GM19240 (cell line): Measurements from ENCODE around the gene LIPT1.
"Not testable (repeated sequence)": the region's sequence is repeated elsewhere in the genome, so short reads cannot be mapped to it uniquely, and the experiment has no call there.

Experiments
- DNase-seq: peaks from one replicate; pipeline ENCODE4 v3.0.0; 2011; ENCODE audit warnings: low spot score; ENCODE audit not compliant: insufficient read length

Gene LIPT1

GRCh38 chr2:99154643-99155536 is at the start of gene LIPT1, which contains the start of gene TSGA10:
LIPT1 (plus strand) TSS chr2:99154967; CDS start chr2:99161958, 6,991 bp downstream.
TSGA10 (minus strand) TSS chr2:99154942; CDS start chr2:99109439, 45,503 bp downstream.
- peak; percentile 86 for DNase-seq

DNA sequence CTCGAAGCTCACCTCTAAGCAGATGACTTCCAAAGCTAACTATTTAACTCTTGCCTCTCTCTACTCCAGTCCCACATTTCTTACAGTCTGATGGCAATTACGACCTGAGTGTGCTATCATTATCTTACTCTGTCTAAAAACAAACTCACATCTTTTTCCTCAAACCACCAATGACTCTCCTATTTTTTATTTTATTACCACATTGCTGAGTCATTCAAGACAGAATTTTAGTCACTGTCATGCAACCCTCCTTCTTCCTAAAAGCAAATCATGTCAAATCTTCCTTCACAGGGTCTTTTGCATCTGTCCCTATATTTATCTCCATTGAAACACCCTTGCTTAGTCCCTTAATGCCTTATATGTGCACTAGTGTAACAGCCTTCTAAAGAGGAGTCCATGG is 47.9 kb upstream of the LIPT1 start:
- DNase-seq, result no peak

DNA sequence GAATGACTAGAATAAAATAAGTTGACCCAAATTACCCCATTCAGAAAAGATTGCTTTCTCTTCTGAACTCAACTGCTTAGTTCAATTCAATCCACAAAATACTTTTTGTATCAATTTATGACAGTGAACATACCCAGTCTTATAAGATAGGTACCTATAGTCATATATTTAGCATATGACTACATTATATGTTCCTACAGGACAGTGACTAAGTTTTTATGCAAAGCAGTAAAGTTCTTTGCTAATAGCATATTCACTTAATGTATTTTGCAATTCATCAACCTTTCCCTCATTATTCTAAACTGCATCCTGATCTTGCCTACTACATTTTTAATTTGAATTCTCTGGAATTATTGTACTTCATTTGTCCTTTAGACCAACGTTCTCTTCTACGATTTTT is 43.5 kb upstream of the LIPT1 start:
- DNase-seq, result no peak

DNA sequence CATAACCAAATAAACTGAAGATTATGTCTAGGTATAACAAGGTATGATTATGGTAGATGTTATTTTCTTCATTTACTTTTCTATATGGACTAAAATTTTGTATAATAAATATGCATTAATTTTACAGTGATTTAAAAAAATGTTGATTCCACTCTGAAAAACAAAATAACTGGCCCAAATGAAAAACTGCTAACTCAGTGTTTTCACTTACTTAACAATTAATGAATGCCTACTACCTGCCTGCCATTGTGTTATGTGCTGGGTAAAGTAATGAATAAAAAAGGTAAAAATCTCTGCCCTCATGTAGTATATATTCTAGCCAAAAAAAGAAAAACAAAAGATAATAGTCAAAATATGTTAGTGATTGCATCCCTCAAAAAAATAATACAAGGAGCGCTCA is 42.8 kb upstream of the LIPT1 start:
- DNase-seq, result no peak

DNA sequence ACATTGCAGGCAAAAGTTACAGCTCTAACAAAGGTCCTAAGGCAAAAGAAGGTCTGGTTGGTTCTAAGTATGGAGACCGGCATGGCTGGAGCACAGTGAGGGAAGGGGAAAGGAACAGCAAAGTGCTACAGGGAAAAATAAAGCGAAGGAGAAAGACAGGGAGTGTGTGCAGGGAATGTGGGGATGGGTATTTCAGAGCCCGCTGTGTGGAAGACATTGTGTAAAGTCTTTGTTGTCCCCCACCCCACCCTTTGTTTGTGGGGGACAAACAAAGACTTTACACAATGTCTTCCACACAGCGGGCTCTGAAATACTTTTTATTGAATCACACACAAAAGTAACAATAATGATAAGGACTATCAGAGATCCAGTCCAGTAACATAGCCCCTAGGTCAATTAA is 42.1 kb upstream of the LIPT1 start:
- DNase-seq, result no peak

GRCh38 chr2:99127981-99128380 is 26.8 kb upstream of the LIPT1 start:
- DNase-seq, result no peak

- DNase-seq, result not testable (repeated sequence)
These were observed 19.7 kb upstream of the LIPT1 start for GRCh38 chr2:99135044-99135556.

DNA sequence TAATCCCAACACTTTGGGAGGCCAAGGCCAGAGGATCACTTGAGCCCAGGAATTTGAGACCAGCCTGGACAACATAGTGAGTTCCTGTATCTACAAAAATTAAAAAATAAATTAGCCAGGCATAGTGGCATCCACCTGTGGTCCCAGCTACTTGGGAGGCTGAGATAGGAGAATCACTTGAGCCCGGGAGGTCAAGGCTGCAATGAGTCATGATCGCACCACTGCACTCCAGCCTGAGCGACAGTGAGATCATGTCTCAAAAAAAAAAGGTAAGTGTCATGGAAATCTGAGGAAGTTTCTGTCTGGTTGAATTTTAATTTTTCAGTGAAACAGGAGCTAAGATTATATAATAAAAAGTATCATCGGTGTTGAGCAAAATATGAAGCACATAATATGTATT is 15.8 kb upstream of the LIPT1 start:
- DNase-seq, result no peak

DNA sequence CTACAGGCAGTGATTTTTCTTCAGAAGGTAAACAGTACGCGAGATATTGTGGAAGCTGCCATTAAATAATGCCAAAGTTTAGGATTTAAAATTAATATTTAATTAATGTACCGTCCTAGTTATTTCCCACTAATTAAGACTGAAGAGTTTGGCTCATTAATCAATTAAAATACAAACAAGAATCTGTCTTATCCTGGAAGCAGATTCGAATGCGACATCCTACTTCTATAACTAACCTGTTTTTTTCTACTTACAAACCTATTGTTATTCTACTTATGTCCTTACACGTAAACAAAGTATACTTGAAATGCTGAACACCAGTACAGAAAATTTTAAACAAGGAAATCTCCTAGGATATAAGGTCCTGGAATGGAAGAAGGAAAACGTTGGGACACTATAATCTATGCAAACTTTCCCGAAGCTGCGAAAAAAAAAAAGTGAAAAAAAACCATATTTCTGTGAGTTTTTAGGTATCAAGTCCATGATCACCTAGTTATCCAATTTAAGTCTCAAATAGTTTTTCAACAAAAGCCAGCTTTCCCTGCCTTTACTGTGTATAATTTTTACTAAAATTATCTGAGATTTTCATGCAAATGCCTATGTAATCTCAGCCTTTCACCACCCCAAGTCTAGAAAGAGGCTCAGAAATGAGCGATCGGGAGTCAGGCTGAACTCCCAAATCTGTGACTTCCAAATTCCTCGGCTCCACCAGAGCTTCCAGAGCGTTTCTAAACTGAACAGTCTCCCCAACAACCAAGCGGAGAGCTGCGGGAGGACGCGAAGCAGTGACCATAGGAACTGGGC is 14.5 kb upstream of the LIPT1 start:
- no peak for DNase-seq

GRCh38 chr2:99140860-99141109 is 14.0 kb upstream of the LIPT1 start:
- DNase-seq, result no peak

GRCh38 chr2:99141110-99142108 is 13.4 kb upstream of the LIPT1 start, which contains the start of gene C2orf15:
C2orf15 (plus strand) TSS chr2:99141707; CDS start chr2:99150559, 8,852 bp downstream.
- peak; percentile 48 for DNase-seq

DNA sequence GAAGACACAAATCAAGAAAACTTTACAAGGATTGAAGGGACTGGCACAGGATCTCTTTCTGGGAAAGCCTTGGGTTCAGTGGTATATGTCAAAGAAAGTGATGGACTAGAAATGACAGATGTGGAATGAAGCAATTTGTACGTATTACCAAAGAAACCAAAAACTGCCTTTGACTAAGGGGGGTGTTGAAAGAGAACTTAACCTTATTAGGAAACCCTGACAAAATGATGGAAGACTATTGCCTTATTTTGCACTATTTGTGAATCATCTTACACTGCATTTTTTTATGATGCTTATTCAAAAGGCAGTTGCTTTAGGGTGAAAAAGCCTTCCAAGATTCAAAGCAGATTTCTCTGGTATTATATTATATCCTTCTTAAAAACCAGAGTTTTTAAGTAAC is 4.1 kb upstream of the LIPT1 start:
- DNase-seq, result no peak

GRCh38 chr2:99152199-99152895 is 2.4 kb upstream of the LIPT1 start:
- no peak for DNase-seq

DNA sequence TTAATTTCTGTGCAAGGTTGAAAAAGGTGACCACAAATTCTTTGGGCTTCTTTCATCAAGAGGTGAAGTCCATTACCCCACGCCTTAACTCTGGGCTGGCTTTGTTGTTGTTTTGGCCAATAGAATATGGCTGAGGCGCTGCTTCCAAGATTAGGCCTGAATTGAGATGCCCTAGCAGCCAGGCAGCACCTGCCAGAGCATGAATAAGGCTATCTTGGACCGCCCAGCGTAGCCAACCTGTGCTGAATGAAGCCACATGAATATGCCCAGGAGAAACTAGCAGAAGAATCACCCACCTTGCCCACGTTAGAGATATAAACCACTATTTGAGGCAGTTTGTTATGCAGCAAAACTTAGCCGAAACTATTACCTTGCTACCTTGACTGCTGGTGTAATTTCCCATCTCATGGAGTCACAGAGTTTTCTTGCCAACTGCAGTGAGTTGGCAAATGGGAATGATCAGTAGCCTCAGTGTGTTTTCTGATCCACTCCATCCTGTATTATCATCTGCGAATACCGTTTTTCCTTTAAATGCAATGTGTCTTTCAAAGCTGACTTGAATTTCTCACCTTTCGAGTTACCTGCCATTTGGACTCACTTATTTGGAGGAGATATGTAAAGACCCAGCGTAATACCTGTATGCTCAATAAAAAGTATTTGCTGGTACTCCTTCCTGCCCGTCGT is 704 bp upstream of the LIPT1 start:
- DNase-seq, result no peak

DNA sequence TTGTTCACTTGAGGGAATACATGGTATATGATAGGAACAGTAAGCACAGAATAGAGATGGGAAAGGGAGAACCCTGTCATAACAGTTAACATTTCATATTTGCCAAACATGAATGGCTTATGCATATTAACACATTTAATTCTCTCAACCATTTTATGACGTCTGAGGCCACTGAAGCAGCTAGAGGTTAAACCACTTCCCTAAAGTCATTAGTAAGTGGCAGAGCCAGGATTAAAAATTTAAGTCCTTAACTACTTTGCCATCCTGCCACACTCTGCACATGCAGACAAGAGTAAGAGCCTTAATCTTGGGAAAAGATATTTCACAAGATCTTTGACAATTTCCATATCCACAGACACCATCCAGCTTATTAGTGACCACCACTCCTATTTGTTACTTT is 2.1 kb downstream of the LIPT1 start:
- DNase-seq, result no peak

DNA sequence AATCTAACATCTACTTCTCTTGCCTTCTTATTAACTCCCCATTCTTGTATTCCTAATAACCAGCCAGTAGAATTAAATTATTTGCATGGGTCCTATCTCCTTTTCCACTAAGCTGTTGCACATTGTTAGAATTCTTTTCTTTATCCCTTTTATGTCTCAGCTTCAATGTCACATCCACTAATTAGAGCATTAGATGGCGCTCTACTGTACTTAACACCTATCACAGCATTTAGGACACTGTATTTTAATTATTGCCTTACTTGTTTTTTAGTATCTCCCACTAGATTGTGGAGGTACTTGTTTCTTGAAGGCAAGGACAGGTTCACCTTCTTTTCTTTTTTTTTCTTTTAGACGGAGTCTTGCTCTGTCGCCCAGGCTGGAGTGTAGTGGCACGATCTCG is 3.8 kb downstream of the LIPT1 start:
- DNase-seq, result no peak

- DNase-seq, result no peak
These were observed 4.8 kb downstream of the LIPT1 start for GRCh38 chr2:99159594-99159993.

GRCh38 chr2:99166218-99166617 is 11.5 kb downstream of the LIPT1 start:
- DNase-seq, result no peak

DNA sequence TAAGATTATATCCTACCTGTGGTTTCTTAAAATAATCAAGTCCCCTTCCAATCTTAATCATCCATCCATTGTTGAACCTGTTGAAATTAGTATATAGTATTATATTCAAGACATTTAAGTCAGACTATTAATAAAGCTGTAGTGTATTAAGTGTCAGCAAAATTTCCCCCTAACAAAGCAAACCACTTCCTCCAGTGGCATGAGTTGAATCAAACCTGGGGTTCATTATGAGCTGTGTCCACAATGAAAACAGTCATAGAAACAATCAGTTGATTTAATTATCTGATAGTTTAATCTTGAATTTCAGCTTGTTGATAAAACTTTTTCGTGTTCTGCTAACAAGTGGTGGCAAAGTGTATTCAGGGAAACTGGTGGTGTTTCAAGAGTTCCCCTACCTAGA is 14.8 kb downstream of the LIPT1 start:
- DNase-seq, result no peak
